ENCODE measurements around the gene MUC5AC.

- TF ChIP-seq CTCF (conservative IDR thresholded peaks at IDR 0.05 in 1 of 2, IDR thresholded peaks at IDR 0.05 in 1 of 2; ENCODE audit: low read depth in 1 of 2, low read length in 2 of 2) (no peak), EZH2 (IDR thresholded peaks at IDR 0.05; ENCODE audit: low read length, missing control alignments) (no peak)
Measured at GRCh38 chr11:1228101-1228821, 70.5 kb downstream of the MUC5AC start.
